Measurements from ENCODE around the gene GPR148. TPM values are rescaled to one million over a fixed set of nuclear protein-coding genes. Genes with fewer than 3 reads are reported as not detected.
A peak's percentile ranks its signal among the peaks of the same experiment; 100 is the strongest.

Gene GPR148
- total RNA-seq, 1 donor from 2014 or later: not detected

DNA sequence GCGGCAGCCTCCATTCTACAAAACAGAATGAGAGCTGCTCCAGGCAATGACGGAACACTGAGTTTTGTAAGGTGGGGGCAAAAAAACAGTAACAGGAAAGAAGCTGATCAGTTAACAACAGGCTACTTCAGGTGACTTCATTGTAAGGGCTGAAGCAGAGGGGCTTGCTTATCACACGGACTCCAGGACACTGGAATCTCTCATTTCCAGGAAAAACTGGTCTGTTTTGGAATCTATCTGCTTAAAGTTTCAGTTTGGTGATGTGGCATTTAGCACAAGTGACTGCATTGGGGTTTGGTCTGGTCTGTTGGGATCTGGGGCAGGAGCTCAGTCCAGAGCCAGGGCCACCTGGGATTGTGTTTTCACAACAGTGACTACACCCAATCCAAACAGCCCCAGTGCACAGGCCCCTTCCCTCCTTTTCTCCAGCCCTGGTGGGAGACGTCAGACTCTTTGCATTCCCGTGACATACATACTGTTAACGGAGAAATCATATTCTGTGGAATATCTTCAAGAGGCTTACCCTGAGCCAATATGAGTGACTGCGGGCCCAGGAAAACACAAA is 40.6 kb downstream of the GPR148 start:
- Histone ChIP-seq H3K4me3 (no peak overlapping the region), H3K9me3 (no peaks in the 10 kb centered on the region), H3K4me1 (no peaks in the 10 kb centered on the region), H3K36me3 (no peaks in the 10 kb centered on the region), H3K27me3 (no peaks in the 10 kb centered on the region), H3K27ac (no peak overlapping the region)
- DNase-seq (ENCODE audit: low spot score in 2 of 2): peak in 1 of 2 donors; percentile 46
- TF ChIP-seq, protein P1, sequence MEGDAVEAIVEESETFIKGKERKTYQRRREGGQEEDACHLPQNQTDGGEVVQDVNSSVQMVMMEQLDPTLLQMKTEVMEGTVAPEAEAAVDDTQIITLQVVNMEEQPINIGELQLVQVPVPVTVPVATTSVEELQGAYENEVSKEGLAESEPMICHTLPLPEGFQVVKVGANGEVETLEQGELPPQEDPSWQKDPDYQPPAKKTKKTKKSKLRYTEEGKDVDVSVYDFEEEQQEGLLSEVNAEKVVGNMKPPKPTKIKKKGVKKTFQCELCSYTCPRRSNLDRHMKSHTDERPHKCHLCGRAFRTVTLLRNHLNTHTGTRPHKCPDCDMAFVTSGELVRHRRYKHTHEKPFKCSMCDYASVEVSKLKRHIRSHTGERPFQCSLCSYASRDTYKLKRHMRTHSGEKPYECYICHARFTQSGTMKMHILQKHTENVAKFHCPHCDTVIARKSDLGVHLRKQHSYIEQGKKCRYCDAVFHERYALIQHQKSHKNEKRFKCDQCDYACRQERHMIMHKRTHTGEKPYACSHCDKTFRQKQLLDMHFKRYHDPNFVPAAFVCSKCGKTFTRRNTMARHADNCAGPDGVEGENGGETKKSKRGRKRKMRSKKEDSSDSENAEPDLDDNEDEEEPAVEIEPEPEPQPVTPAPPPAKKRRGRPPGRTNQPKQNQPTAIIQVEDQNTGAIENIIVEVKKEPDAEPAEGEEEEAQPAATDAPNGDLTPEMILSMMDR (IDR thresholded peaks at IDR 0.05): no peak
- intact Hi-C loops (cut with DNase I): no loop called here

DNA sequence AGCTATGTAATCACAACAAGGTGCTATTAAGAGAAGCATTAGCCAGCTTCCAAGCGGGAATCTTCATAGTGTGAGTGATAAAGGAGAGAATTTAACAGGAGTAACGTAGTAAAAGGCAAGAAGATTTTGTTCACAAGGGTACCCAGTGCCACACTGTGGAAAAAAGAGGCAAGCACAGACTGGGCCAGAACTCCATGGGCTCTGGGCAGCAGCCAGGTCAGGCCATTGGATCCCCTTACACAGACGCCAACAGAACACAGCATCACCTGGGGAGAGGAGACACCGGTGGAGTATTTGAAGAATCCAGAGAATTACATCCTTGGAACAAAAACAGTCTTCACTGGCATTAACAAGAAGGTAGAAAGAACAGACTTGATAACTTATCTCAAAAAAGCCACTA is 47.7 kb downstream of the GPR148 start:
- TF ChIP-seq, protein P1 (IDR thresholded peaks at IDR 0.05): peak in 1 of 3 experiments; percentile 8

DNA sequence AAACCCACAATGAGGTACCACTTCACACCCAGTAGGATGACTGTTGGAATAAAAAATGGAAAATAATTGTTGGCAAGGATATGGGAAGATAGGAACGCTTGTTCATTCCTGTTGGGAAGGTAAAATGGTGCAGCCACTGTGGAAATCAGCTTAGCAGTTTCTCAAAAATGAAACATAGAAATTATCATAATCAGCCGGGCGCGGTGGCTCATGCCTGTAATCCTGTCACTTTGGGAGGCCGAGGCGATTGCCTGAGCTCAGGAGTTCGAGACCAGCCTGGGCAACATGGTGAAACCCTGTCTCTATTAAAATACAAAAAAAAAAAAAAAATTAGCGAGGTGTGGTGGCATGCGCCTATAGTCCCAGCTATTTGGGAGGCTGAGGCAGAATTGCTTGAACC is 49.9 kb downstream of the GPR148 start:
- Histone ChIP-seq H3K4me1 (no peaks in the 10 kb centered on the region), H3K27me3 (no peaks in the 10 kb centered on the region), H3K27ac (no peak overlapping the region), H3K36me3 (no peaks in the 10 kb centered on the region), H3K9me3 (no peaks in the 10 kb centered on the region), H3K4me3 (no peak overlapping the region)
- DNase-seq (ENCODE audit: low spot score in 2 of 2): no peak
- intact Hi-C loops (cut with DNase I): no loop called here
- TF ChIP-seq, protein P1 (IDR thresholded peaks at IDR 0.05): no peak

More for the DNA sequence above, 47.7 kb downstream of the GPR148 start:
- H3K9me3 ChIP-seq: no peaks in the 10 kb centered on the region
- DNase-seq (ENCODE audit: low spot score in 2 of 2): no peak
- intact Hi-C loops (cut with DNase I): no loop called here
- no peaks in the 10 kb centered on the region for H3K36me3 ChIP-seq
- H3K4me1 ChIP-seq: no peaks in the 10 kb centered on the region
- no peaks in the 10 kb centered on the region for H3K27me3 ChIP-seq
- no peak overlapping the region for H3K27ac ChIP-seq
- no peak overlapping the region for H3K4me3 ChIP-seq

Other genes with a start within 250 kb of the GPR148 start
- gene POTEI, start 219.7 kb upstream of the GPR148 start, total RNA-seq: not detected
- gene CFC1B, start 207.8 kb upstream of the GPR148 start, total RNA-seq: not detected
- not detected for gene CFC1, start 129.5 kb upstream of the GPR148 start, total RNA-seq
- gene POTEJ, start 117.6 kb upstream of the GPR148 start, total RNA-seq: not detected
- not detected for gene AMER3, start 26.5 kb downstream of the GPR148 start, total RNA-seq
- 9.6 TPM for gene ARHGEF4, start 107.8 kb downstream of the GPR148 start, total RNA-seq

Measured in ascending aorta (tissue), 2 donors.